SU-DHL-6 (cell line): Measurements from ENCODE around the gene NSUN2.

Experiments
- H2AFZ ChIP-seq: fragments of 200-600 bp; sonication (generic); 2 replicates; pipeline ENCODE4 v1.6.1; 2014; ENCODE audit warnings: low read depth, mild to moderate bottlenecking, moderate library complexity, mixed read lengths, antibody characterized with exemption, low read length; ENCODE audit not compliant: severe bottlenecking
- H3F3A ChIP-seq: fragments of 200-600 bp; shearing (Covaris generic); 2 replicates; pipeline ENCODE4 v1.6.0; 2016; ENCODE audit warnings: antibody characterized with exemption, mild to moderate bottlenecking; ENCODE audit not compliant: insufficient read depth
- H3K27ac ChIP-seq: fragments of 200-600 bp; sonication (generic); 2 replicates; pipeline ENCODE4 v1.5.1; 2016; ENCODE audit warnings: low read depth, mild to moderate bottlenecking, low read length, moderate library complexity, mixed read lengths
- H3K27me3 ChIP-seq: fragments of 200-600 bp; sonication (generic), shearing (Covaris generic); 2 replicates; pipeline ENCODE4 v1.6.0; 2014; ENCODE audit warnings: mild to moderate bottlenecking, low read length
- H3K36me3 ChIP-seq: fragments of 200-600 bp; sonication (generic); 2 replicates; pipeline ENCODE4 v1.6.1; 2014; ENCODE audit warnings: mild to moderate bottlenecking, low read length, mixed read lengths
- H3K4me2 ChIP-seq: fragments of 300-600, 200-600 bp; shearing (Covaris generic), sonication (generic); 2 replicates; pipeline ENCODE4 v1.6.0; 2014; ENCODE audit warnings: low read length, low read depth, mild to moderate bottlenecking; ENCODE audit not compliant: poor library complexity, severe bottlenecking
- H3K4me3 ChIP-seq: fragments of 200-600 bp; sonication (generic); 2 replicates; pipeline ENCODE4 v1.5.1; 2014; ENCODE audit warnings: antibody characterized with exemption, low read length, mild to moderate bottlenecking, mixed read lengths; ENCODE audit not compliant: insufficient read depth, poor library complexity, severe bottlenecking
- H3K79me2 ChIP-seq: fragments of 200-600 bp; sonication (generic); 2 replicates; pipeline ENCODE4 v1.6.1; 2014; ENCODE audit warnings: mild to moderate bottlenecking, low read length, moderate library complexity; ENCODE audit not compliant: insufficient read depth
- H3K9ac ChIP-seq: fragments of 200-600 bp; sonication (generic); 2 replicates; pipeline ENCODE4 v1.7.0; 2014; ENCODE audit warnings: mild to moderate bottlenecking, low read length
- H3K9me2 ChIP-seq: fragments of 200-600 bp; sonication (generic); replicated peaks from 2 replicates; pipeline ENCODE4 v1.6.1; 2014; ENCODE audit warnings: low read length; ENCODE audit not compliant: insufficient read depth
- H3K9me3 ChIP-seq: fragments of 200-600 bp; sonication (generic); 2 replicates; pipeline ENCODE4 v1.6.1; 2014; ENCODE audit warnings: low read length, mixed read lengths; ENCODE audit not compliant: insufficient read depth
- H4K20me1 ChIP-seq: fragments of 200-600 bp; sonication (generic); 2 replicates; pipeline ENCODE4 v1.6.1; 2014; ENCODE audit warnings: low read depth, mild to moderate bottlenecking, antibody characterized with exemption, low read length, moderate library complexity, mixed read lengths
- CTCF ChIP-seq: fragments of 200-600 bp; sonication (generic); IDR thresholded peaks from one replicate; pipeline ENCODE4 v1.5.1; 2017; ENCODE audit warnings: antibody characterized with exemption, mild to moderate bottlenecking, low read length, moderate library complexity; ENCODE audit not compliant: insufficient read depth, poor library complexity, severe bottlenecking
- EZH2phosphoT487 ChIP-seq: fragments of 200-600 bp; sonication (generic), shearing (Covaris generic); conservative IDR thresholded peaks from 2 replicates; pipeline ENCODE4 v1.6.1; 2018; ENCODE audit warnings: mild to moderate bottlenecking, antibody characterized with exemption, low read length, moderate library complexity, mixed read lengths

NSUN2 gene

GRCh38 chr5:6552612-6553011 is 80.2 kb downstream of the NSUN2 start:
- Histone ChIP-seq H3F3A (no peaks in the 10 kb centered on the region), H3K79me2 (no peaks in the 10 kb centered on the region), H3K9me2 (no peaks in the 10 kb centered on the region), H4K20me1 (no peaks in the 10 kb centered on the region), H3K27ac (no peak overlapping the region), H3K27me3 (no peaks in the 10 kb centered on the region), H3K36me3 (no peaks in the 10 kb centered on the region), H2AFZ (no peak overlapping the region), H3K9me3 (no peaks in the 10 kb centered on the region), H3K4me2 (no peak overlapping the region), H3K9ac (no peak overlapping the region), H3K4me3 (no peak overlapping the region)
- TF ChIP-seq EZH2phosphoT487 = no peak
- TF ChIP-seq CTCF = no peak

- H3F3A ChIP-seq = no peaks in the 10 kb centered on the region
- H3K9me3 ChIP-seq = no peaks in the 10 kb centered on the region
- no peak overlapping the region for H3K27ac ChIP-seq
- H3K9me2 ChIP-seq = no peaks in the 10 kb centered on the region
- H2AFZ ChIP-seq = no peak overlapping the region
- H3K79me2 ChIP-seq = no peaks in the 10 kb centered on the region
- H3K4me3 ChIP-seq = no peak overlapping the region
- H3K9ac ChIP-seq = no peak overlapping the region
- H3K36me3 ChIP-seq = no peaks in the 10 kb centered on the region
- TF ChIP-seq CTCF (no peak), EZH2phosphoT487 (no peak)
- no peak overlapping the region for H3K4me2 ChIP-seq
- no peaks in the 10 kb centered on the region for H4K20me1 ChIP-seq
- H3K27me3 ChIP-seq = no peaks in the 10 kb centered on the region
These were observed 80.9 kb downstream of the NSUN2 start for GRCh38 chr5:6551955-6552313.

- Histone ChIP-seq H3K36me3 (no peaks in the 10 kb centered on the region), H4K20me1 (no peaks in the 10 kb centered on the region), H3K79me2 (no peaks in the 10 kb centered on the region), H3K9me2 (no peaks in the 10 kb centered on the region), H3K27ac (no peak overlapping the region), H3K9ac (no peak overlapping the region), H2AFZ (no peak overlapping the region), H3K4me2 (no peak overlapping the region), H3K4me3 (no peak overlapping the region), H3K27me3 (no peaks in the 10 kb centered on the region), H3F3A (no peaks in the 10 kb centered on the region), H3K9me3 (no peaks in the 10 kb centered on the region)
- TF ChIP-seq EZH2phosphoT487 = no peak
- no peak for TF ChIP-seq CTCF
These were observed 81.4 kb downstream of the NSUN2 start for GRCh38 chr5:6551287-6551954.
